Measurements from ENCODE around the gene TIMM23.
"Not testable (repeated sequence)": the region's sequence is repeated elsewhere in the genome, so short reads cannot be mapped to it uniquely, and the experiment has no call there.

DNA sequence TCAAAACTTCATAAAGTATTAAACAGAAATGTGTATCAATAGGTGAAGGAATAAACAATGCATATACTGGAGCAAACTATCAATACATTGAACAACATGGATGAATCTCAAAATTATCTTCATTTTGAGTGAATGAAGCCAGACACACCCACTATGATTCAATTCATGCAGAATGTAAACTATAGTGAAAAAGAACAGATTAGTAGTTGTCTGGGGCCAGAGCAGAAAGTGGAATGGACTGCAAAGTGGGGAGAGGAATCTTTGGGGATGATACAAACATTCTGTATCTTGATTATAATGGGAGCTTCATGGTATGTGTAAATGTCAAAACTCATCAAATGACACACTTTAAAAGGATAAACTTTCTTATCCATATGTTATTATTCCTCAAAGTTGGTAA is 23.5 kb upstream of the TIMM23 start:
- TF ChIP-seq, protein P1, sequence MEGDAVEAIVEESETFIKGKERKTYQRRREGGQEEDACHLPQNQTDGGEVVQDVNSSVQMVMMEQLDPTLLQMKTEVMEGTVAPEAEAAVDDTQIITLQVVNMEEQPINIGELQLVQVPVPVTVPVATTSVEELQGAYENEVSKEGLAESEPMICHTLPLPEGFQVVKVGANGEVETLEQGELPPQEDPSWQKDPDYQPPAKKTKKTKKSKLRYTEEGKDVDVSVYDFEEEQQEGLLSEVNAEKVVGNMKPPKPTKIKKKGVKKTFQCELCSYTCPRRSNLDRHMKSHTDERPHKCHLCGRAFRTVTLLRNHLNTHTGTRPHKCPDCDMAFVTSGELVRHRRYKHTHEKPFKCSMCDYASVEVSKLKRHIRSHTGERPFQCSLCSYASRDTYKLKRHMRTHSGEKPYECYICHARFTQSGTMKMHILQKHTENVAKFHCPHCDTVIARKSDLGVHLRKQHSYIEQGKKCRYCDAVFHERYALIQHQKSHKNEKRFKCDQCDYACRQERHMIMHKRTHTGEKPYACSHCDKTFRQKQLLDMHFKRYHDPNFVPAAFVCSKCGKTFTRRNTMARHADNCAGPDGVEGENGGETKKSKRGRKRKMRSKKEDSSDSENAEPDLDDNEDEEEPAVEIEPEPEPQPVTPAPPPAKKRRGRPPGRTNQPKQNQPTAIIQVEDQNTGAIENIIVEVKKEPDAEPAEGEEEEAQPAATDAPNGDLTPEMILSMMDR (IDR thresholded peaks at IDR 0.05) = not testable (repeated sequence)
- TF ChIP-seq, protein P2, sequence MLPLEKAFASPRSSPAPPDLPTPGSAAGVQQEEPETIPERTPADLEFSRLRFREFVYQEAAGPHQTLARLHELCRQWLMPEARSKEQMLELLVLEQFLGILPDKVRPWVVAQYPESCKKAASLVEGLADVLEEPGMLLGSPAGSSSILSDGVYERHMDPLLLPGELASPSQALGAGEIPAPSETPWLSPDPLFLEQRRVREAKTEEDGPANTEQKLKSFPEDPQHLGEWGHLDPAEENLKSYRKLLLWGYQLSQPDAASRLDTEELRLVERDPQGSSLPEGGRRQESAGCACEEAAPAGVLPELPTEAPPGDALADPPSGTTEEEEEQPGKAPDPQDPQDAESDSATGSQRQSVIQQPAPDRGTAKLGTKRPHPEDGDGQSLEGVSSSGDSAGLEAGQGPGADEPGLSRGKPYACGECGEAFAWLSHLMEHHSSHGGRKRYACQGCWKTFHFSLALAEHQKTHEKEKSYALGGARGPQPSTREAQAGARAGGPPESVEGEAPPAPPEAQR (CRISPR knock-in tag; IDR thresholded peaks at IDR 0.05) = not testable (repeated sequence)
- TF ChIP-seq, protein P3, sequence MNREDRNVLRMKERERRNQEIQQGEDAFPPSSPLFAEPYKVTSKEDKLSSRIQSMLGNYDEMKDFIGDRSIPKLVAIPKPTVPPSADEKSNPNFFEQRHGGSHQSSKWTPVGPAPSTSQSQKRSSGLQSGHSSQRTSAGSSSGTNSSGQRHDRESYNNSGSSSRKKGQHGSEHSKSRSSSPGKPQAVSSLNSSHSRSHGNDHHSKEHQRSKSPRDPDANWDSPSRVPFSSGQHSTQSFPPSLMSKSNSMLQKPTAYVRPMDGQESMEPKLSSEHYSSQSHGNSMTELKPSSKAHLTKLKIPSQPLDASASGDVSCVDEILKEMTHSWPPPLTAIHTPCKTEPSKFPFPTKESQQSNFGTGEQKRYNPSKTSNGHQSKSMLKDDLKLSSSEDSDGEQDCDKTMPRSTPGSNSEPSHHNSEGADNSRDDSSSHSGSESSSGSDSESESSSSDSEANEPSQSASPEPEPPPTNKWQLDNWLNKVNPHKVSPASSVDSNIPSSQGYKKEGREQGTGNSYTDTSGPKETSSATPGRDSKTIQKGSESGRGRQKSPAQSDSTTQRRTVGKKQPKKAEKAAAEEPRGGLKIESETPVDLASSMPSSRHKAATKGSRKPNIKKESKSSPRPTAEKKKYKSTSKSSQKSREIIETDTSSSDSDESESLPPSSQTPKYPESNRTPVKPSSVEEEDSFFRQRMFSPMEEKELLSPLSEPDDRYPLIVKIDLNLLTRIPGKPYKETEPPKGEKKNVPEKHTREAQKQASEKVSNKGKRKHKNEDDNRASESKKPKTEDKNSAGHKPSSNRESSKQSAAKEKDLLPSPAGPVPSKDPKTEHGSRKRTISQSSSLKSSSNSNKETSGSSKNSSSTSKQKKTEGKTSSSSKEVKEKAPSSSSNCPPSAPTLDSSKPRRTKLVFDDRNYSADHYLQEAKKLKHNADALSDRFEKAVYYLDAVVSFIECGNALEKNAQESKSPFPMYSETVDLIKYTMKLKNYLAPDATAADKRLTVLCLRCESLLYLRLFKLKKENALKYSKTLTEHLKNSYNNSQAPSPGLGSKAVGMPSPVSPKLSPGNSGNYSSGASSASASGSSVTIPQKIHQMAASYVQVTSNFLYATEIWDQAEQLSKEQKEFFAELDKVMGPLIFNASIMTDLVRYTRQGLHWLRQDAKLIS (CRISPR knock-in tag; IDR thresholded peaks at IDR 0.05; ENCODE audit: borderline replicate concordance) = not testable (repeated sequence)
- TF ChIP-seq ZNF219 (CRISPR knock-in tag; IDR thresholded peaks at IDR 0.05; ENCODE audit: borderline replicate concordance); ATF1 (CRISPR knock-in tag; IDR thresholded peaks at IDR 0.05); USF1 (CRISPR knock-in tag; IDR thresholded peaks at IDR 0.05); ESRRA (CRISPR knock-in tag; IDR thresholded peaks at IDR 0.05; ENCODE audit: borderline replicate concordance); ATF3 (CRISPR knock-in tag; conservative IDR thresholded peaks at IDR 0.05); JUN (CRISPR knock-in tag; IDR thresholded peaks at IDR 0.05); CREB1 (CRISPR knock-in tag; IDR thresholded peaks at IDR 0.05); ZNF423 (CRISPR knock-in tag; IDR thresholded peaks at IDR 0.05); NR2C2 (CRISPR knock-in tag; IDR thresholded peaks at IDR 0.05): not testable (repeated sequence)

Measured in WTC11 (cell line).